Colon (tissue), 2 donors: Measurements from ENCODE around the gene ARMC12.

ENCODE experiments used
- FAIRE-seq: peaks from 2 replicates; lab custom pipeline; 2012; peaks lifted over from hg19 to GRCh38; lab: Jason Lieb, UNC
- donor health status: control.
- donor health status: control.

Gene ARMC12

GRCh38 chr6:35735452-35735851, 1.4 kb upstream of the ARMC12 start:
- FAIRE-seq: no peak

- FAIRE-seq: no peak
Measured at GRCh38 chr6:35736253-35736894, 458 bp upstream of the ARMC12 start.

GRCh38 chr6:35737413-35738211, 780 bp downstream of the ARMC12 start:
- FAIRE-seq: no peak

- FAIRE-seq: no peak
Measured at GRCh38 chr6:35739645-35740524, 3.1 kb downstream of the ARMC12 start.

GRCh38 chr6:35742842-35743241, 6.0 kb downstream of the ARMC12 start:
- FAIRE-seq: no peak

- no peak for FAIRE-seq
Measured at GRCh38 chr6:35745509-35745908, 8.7 kb downstream of the ARMC12 start.

GRCh38 chr6:35746516-35746915, 9.7 kb downstream of the ARMC12 start:
- no peak for FAIRE-seq

GRCh38 chr6:35747877-35748276, 11.0 kb downstream of the ARMC12 start:
- no peak for FAIRE-seq

GRCh38 chr6:35750557-35750956, 13.7 kb downstream of the ARMC12 start:
- FAIRE-seq: no peak

- FAIRE-seq: no peak
Measured at GRCh38 chr6:35751594-35751993, 14.8 kb downstream of the ARMC12 start.

- no peak for FAIRE-seq
Measured at GRCh38 chr6:35752330-35752729, 15.5 kb downstream of the ARMC12 start.

- no peak for FAIRE-seq
Measured at GRCh38 chr6:35754452-35755277, 17.8 kb downstream of the ARMC12 start.

GRCh38 chr6:35755278-35755924, 18.6 kb downstream of the ARMC12 start:
- no peak for FAIRE-seq

- FAIRE-seq: no peak
Measured at GRCh38 chr6:35757456-35758123, 20.8 kb downstream of the ARMC12 start.

- no peak for FAIRE-seq
Measured at GRCh38 chr6:35759426-35759825, 22.6 kb downstream of the ARMC12 start.

GRCh38 chr6:35765739-35766138, 28.9 kb downstream of the ARMC12 start:
- FAIRE-seq: no peak

GRCh38 chr6:35769211-35769610, 32.4 kb downstream of the ARMC12 start:
- FAIRE-seq: no peak

- no peak for FAIRE-seq
Measured at GRCh38 chr6:35771343-35771627, 34.5 kb downstream of the ARMC12 start.

- no peak for FAIRE-seq
Measured at GRCh38 chr6:35774116-35774794, 37.4 kb downstream of the ARMC12 start.

GRCh38 chr6:35775031-35775430, 38.2 kb downstream of the ARMC12 start:
- no peak for FAIRE-seq
